NCI-H526 treated with DMSO at 0.1 percent for 48 hours (cell line): ENCODE data around the gene SLC35B1.
"Not testable (repeated sequence)": the region's sequence is repeated elsewhere in the genome, so short reads cannot be mapped to it uniquely, and the experiment has no call there.

ENCODE experiments used
- DNase-seq: peaks from one replicate; lab custom pipeline; 2025; lab: John Stamatoyannopoulos, UW

The SLC35B1 gene

GRCh38 chr17:49734515-49735490 lies 27.0 kb upstream of the SLC35B1 start:
- no peak for DNase-seq

GRCh38 chr17:49731435-49731831 lies 23.7 kb upstream of the SLC35B1 start:
- no peak for DNase-seq

- DNase-seq: no peak
Measured at GRCh38 chr17:49730785-49731434, 23.1 kb upstream of the SLC35B1 start.

- no peak for DNase-seq
Measured at GRCh38 chr17:49730078-49730784, 22.5 kb upstream of the SLC35B1 start.

GRCh38 chr17:49729069-49729468 lies 21.3 kb upstream of the SLC35B1 start:
- no peak for DNase-seq

GRCh38 chr17:49728425-49728824 lies 20.7 kb upstream of the SLC35B1 start:
- DNase-seq: no peak

GRCh38 chr17:49727380-49727779 lies 19.6 kb upstream of the SLC35B1 start:
- no peak for DNase-seq

GRCh38 chr17:49725452-49726130 lies 17.8 kb upstream of the SLC35B1 start:
- DNase-seq: no peak

GRCh38 chr17:49724552-49724951 lies 16.8 kb upstream of the SLC35B1 start:
- not testable (repeated sequence) for DNase-seq

- DNase-seq: no peak
Measured at GRCh38 chr17:49723423-49723822, 15.7 kb upstream of the SLC35B1 start.

GRCh38 chr17:49722066-49722465 lies 14.3 kb upstream of the SLC35B1 start:
- DNase-seq: no peak

- no peak for DNase-seq
Measured at GRCh38 chr17:49717371-49717861, 9.7 kb upstream of the SLC35B1 start.

- DNase-seq: no peak
Measured at GRCh38 chr17:49716668-49717364, 9.1 kb upstream of the SLC35B1 start.

GRCh38 chr17:49715717-49716279 lies 8.0 kb upstream of the SLC35B1 start:
- DNase-seq: no peak

- no peak for DNase-seq
Measured at GRCh38 chr17:49715216-49715615, 7.5 kb upstream of the SLC35B1 start.

- no peak for DNase-seq
Measured at GRCh38 chr17:49708515-49709183, 885 bp upstream of the SLC35B1 start.

- peak; percentile 14 for DNase-seq
Measured at GRCh38 chr17:49707246-49707607, 537 bp downstream of the SLC35B1 start.

- no peak for DNase-seq
Measured at GRCh38 chr17:49705254-49705653, 2.5 kb downstream of the SLC35B1 start.

GRCh38 chr17:49703557-49704277 lies 4.0 kb downstream of the SLC35B1 start:
- DNase-seq: no peak

- DNase-seq: no peak
Measured at GRCh38 chr17:49700960-49701359, 6.8 kb downstream of the SLC35B1 start.
